HG02852 (cell line): Measurements from ENCODE around the gene DAG1.

Source experiments
- ATAC-seq: cut with Tn5 transposase; IDR thresholded peaks from one replicate; pipeline ENCODE4 v1.9.1; 2021; ENCODE audit warnings: mild to moderate bottlenecking, moderate library complexity; ENCODE audit not compliant: unreplicated experiment

DAG1 gene

DNA sequence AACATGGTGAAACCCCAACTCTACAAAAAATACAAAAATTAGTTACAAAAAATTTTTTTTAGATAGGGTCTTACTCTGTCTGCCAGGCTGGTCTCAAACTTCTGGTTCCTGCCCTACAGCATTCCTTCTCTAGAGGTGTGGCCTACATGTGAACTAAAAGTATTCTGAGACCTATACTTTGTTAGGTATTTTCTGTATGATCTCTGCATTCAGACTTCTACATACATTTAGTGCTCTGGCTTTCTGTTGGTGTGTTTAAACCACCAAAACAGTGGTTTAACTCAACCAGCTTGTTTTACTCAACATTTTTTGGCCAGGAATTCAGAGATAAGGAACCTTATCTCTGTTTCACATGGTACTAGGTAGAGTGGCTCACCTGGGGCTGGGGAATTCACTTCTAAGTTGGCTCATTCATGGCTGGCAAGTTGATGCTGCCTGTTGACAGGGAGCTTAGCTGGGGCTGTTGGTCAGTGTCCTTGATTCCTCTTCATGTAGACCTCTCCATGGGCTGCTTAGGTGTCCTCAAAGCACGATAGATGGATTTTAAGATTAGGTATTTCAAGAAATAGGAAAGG is 42.8 kb downstream of the DAG1 start:
- ATAC-seq: no peak

DNA sequence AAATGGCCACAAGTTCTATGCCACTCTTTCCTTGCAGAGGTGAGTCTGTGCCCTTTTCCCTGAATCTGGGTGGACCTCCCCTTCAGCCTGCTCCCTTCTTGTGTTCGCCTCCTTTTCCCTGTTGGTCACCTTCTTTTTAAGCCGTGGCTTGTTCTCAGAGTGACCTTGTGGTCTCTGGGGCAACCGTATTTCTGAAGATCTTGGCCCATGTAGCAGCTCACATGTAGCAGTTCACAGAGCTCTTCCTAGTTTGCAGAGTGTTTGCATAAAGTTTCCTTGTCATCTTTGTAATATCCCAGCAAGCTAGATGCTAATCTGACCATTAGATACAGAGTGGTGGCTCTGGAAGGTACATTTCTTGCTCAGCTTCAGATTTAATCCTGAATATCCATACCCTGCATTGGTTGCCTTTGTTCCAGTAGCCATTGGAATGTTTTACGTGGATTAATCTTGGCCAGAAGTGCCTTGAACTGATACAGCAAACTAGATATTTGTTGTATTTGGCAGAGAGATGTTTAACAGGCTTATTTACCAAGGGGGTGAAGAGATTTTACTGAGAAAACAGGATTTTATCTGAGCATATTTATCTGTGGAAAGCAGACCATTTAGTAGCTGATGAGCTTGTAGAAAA is 43.5 kb downstream of the DAG1 start:
- no peak for ATAC-seq

DNA sequence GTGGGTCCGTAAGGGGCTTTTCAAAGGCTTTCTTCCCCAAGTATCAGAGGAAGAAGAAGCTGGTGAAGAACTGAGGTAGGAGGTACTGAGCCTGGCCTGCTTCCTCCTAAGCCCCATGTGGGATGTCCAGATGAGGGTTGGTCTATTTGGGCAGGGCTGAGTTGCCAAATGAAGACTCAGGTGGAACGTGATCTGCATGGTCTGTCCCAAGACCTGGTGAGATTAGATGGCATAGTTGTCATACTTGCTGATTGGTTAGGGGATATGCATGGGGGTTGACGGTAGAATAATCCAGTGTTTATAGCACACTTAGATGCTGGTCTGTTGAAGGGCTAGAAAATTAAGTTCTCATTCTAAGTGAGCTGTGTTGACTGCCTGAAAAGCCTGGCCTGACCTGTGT is 47.9 kb downstream of the DAG1 start:
- ATAC-seq: no peak

DNA sequence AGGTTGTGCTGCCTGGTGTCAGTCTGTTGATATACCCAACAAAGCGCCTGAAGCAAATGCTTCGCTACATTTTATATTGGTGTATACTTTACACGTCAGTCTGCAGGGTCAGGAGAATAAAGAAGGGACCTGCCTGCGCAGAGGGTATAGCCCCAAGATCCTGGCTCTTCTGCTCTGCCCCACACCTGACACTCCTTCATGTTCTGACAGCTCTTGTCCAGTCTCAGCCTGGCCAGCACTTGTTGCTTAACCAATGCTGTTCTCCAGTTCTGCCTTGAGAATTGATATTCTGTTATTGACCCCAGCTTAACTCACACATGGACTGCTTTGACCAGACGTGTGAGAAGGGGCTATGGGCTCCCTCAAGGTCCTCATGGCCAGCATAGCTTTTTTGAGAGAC is 48.4 kb downstream of the DAG1 start:
- no peak for ATAC-seq

DNA sequence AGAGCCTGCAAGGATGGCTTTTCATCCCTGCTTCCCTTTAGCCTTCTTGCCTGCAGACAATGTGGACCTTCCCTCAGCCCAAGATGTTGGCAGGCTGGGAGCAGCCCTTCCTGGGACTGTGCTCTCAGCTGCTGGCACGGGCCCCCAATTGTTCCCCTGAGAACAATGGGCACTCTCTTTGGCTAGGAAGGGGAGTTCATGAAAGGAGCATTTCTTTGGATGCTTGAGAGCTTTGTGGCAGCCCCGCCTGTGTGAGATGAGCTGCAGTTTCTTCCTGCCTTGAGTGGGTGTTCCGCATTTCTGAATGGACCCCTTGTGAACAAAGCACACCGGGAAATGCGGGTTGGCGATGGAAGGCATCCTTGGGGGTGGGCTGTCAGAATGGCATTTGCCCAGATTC is 49.2 kb downstream of the DAG1 start:
- no peak for ATAC-seq

DNA sequence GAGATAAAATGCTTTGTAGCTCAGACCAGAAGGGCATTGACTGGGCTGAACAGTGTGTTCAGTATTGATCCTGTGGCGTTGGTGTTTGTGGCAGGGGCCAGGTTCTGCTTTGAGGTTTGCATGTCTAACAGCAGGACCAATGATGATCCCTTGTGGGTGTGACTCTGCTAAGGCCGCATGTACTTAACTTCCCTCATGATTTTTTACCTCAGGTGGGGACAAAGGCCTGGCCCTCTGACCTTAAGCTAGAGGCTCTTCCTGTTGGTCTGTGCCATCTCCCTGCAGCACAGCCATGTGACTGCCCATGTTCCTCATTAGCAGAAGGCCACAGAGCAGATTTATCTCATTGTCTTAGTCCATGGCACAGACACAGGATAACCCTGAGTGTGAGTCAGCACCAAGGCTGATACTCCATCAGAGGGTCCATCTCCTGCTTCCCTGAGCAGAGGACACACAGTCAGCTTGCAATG is 49.9 kb downstream of the DAG1 start:
- no peak for ATAC-seq

DNA sequence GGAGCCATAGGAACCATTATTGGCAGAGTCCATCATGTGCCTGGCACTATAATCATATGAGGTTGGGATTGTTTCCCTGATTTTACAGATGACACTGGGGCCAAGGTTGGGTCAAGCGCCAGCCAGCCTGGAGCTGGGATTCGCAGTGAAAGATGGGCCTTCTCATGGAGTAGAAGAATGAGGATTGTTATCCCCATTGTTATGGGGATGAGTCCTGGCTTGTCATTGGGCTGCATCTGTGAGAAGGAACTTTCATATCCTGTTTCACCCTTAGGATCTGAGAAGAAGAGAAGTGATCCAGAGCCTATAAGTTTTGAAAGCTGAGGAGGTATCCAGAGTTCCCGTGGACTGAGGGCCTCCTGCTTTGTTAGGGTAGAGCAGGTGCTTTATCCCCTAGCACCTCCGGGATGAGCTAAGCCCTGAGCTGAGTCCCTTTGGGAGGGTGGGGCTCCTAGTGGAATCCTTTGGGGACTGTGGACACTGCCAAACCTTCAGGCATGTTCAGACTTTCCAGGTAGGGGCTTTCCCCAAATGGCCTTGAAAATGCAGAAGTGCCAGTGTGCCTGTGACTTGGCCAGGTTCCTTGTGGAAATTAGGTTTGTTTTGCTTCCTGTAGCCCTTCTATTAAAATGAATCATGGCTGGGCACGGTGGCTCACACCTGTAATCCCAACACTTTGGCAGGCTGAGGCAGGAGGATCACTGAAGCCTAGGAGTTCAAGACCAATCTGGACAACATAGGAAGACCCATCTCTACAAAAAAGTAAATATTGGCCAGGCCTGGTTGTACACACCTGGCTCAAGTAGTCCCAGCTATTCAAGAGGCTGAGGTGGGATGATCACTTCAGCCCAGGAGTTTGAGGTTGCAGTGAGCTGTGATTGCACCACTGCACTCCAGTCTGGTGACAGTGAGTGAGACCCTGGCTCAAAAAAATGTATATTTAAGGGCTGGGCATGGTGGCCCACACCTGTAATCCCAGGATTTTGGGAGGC is 54.0 kb downstream of the DAG1 start:
- no peak for ATAC-seq

DNA sequence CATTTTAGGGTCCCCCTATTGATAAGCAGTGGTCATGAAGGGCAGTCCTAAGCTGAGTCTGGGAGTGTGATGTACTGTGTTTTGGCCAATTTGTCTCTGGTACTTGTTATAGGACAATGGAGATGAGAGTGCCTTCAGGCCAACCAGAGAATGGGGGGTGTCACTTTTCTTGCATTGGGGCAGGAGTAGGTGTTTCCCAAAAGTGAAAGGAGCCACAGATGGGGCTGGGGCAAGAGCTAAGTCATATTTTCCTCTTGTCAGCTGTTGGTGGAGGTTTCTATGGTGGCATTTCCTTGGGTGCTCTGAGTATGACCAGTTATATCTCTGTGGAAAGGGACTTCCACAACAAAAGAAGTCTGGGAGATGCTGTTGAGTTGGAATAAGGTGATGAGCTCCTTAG is 59.5 kb downstream of the DAG1 start:
- ATAC-seq: no peak

DNA sequence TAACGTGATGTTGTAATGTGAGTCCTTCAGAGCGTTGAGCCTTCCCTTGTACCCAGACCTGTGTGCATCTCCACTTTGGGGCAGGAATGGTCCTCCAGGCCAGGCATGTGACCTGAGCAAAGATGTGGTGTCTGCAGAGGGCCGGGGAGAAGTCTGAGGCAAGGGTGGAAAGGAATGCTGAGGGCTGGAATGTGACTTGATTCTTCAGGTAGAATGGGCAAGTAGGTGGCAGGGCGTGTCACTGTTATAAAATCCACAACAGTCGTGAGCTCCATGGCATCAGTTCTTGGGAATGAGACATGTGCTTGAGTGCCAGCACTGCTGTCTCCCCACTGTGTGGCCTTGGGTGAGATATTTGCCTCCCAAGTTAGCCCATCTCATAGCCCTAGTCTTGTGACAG is 60.2 kb downstream of the DAG1 start:
- ATAC-seq: no peak

DNA sequence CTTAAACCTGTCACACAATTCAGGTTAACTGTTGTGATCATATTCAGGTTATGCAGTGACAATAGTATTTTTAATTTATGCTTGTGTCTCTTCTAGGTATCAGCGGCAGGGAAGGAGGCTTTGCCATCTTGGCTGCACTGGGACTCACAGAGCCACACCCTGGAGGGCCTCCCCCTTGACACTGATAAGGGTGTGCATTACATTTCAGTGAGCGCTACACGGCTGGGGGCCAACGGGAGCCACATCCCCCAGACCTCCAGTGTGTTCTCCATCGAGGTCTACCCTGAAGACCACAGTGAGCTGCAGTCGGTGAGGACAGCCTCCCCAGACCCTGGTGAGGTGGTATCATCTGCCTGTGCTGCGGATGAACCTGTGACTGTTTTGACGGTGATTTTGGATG is 60.6 kb downstream of the DAG1 start:
- no peak for ATAC-seq

DNA sequence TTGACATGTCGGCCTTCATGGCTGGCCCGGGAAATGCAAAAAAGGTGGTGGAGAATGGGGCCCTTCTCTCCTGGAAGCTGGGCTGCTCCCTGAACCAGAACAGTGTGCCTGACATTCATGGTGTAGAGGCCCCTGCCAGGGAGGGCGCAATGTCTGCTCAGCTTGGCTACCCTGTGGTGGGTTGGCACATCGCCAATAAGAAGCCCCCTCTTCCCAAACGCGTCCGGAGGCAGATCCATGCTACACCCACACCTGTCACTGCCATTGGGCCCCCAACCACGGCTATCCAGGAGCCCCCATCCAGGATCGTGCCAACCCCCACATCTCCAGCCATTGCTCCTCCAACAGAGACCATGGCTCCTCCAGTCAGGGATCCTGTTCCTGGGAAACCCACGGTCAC is 61.2 kb downstream of the DAG1 start:
- ATAC-seq: no peak

DNA sequence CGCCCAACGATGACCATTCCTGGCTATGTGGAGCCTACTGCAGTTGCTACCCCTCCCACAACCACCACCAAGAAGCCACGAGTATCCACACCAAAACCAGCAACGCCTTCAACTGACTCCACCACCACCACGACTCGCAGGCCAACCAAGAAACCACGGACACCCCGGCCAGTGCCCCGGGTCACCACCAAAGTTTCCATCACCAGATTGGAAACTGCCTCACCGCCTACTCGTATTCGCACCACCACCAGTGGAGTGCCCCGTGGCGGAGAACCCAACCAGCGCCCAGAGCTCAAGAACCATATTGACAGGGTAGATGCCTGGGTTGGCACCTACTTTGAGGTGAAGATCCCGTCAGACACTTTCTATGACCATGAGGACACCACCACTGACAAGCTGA is 61.6 kb downstream of the DAG1 start:
- ATAC-seq: no peak

DNA sequence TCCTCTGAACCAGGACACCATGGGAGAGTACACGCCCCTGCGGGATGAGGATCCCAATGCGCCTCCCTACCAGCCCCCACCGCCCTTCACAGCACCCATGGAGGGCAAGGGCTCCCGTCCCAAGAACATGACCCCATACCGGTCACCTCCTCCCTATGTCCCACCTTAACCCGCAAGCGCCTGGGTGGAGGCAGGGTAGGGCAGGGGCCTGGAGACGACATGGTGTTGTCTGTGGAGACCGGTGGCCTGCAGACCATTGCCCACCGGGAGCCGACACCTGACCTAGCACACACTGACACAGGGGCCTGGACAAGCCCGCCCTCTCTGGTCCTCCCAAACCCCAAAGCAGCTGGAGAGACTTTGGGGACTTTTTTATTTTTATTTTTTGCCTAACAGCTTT is 63.0 kb downstream of the DAG1 start:
- ATAC-seq: no peak

DNA sequence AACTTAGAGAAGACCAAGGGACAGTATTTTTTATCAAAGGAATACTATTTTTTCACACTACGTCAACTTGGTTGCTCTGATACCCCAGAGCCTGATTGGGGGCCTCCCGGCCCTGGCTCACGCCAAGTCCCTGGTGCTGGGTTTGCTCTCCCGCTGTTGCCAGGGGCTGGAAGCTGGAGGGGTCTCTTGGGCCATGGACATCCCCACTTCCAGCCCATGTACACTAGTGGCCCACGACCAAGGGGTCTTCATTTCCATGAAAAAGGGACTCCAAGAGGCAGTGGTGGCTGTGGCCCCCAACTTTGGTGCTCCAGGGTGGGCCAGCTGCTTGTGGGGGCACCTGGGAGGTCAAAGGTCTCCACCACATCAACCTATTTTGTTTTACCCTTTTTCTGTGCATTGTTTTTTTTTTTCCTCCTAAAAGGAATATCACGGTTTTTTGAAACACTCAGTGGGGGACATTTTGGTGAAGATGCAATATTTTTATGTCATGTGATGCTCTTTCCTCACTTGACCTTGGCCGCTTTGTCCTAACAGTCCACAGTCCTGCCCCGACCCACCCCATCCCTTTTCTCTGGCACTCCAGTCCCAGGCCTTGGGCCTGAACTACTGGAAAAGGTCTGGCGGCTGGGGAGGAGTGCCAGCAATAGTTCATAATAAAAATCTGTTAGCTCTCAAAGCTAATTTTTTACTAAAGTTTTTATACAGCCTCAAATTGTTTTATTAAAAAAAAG is 63.9 kb downstream of the DAG1 start:
- ATAC-seq: no peak

DNA sequence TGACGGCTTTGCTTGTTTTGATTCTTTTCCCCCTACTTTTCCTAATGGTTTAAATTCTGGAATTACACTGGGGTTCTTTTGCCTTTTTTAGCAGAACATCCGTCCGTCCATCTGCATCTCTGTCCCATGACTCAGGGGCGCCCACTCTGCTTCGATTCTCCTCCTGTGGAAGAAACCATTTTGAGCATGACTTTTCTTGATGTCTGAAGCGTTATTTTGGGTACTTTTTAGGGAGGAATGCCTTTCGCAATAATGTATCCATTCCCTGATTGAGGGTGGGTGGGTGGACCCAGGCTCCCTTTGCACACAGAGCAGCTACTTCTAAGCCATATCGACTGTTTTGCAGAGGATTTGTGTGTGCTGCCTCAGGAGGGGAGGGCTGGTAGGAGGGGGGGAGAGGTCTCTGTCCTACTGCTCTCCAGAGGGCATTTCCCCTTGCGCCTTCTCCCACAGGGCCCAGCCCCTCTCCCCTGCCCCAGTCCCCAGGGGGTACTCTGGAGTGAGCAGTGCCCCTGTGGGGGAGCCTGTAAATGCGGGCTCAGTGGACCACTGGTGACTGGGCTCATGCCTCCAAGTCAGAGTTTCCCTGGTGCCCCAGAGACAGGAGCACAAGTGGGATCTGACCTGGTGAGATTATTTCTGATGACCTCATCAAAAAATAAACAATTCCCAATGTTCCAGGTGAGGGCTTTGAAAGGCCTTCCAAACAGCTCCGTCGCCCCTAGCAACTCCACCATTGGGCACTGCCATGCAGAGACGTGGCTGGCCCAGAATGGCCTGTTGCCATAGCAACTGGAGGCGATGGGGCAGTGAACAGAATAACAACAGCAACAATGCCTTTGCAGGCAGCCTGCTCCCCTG is 64.7 kb downstream of the DAG1 start:
- no peak for ATAC-seq

DNA sequence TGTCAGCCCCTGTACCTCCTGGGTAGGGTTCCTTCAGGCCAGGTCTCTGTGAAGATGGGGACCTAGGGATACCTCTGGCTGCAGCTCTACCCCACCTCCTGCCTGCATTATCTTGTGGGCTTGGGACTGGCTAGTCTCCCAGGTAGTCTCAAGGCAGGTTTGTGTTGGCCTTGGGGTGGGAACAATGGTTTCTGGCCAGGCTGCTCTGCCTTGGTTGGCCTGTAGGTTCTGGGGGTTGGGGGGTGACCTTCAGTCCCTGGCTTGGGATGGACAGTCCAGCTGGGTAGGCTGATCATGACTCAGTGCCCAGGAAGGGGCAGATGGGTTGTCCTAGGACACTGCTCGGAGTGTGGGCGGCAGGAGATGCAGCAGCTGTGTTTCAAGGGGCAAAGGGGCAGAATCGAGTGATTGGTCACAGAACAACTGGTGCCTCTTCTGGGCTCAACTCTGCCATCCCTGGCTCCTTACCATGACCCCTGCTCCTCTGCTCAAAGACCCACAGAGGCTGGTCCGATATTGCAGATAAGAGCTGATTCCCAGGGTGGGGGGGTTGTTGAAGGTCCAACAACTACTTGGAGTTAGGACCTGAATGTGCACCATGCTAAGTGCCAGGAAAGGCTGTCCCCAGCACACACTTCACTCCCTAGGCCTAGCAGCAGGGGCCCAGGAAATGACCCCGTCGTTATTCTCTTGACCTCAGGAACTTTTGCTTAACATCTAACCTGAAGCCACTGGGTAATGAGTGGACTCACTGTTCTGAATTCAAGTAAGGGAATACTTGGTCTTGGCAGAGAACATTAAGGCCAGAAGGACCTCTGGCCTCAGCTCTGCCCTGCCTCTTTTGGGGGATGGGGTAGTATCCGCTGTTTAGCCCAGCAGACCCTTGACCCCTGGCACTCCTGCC is 66.2 kb downstream of the DAG1 start:
- ATAC-seq: no peak

DNA sequence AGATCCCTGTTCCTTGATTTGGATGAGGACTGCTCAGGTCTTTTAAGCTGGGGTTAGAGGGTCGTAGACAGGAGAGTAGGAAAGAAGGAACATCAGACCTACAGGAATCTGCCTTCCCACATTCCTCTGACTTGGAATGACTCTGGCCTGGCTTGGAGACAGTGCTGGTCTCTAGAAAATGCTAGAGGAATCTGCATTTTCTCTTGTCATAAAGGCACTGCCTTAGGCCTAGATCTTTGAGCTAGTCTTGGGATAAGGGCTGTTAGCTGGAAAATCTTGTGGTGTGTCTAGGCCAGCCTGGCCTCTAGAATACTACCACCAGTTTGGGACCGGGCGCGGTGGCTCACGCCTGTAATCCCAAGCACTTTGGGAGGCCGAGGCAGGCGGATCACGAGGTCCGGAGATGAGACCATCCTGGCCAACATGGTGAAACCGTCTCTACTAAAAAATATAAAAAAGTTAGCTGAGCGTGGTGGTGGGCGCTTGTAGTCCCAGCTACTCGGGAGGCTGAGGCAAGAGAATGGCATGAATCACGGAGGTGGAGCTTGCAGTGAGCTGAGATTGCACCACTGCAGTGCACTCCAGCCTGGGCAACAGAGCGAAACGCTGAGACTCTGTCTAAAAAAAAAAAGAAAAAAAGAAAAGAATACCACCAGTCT is 66.9 kb downstream of the DAG1 start:
- ATAC-seq: no peak

DNA sequence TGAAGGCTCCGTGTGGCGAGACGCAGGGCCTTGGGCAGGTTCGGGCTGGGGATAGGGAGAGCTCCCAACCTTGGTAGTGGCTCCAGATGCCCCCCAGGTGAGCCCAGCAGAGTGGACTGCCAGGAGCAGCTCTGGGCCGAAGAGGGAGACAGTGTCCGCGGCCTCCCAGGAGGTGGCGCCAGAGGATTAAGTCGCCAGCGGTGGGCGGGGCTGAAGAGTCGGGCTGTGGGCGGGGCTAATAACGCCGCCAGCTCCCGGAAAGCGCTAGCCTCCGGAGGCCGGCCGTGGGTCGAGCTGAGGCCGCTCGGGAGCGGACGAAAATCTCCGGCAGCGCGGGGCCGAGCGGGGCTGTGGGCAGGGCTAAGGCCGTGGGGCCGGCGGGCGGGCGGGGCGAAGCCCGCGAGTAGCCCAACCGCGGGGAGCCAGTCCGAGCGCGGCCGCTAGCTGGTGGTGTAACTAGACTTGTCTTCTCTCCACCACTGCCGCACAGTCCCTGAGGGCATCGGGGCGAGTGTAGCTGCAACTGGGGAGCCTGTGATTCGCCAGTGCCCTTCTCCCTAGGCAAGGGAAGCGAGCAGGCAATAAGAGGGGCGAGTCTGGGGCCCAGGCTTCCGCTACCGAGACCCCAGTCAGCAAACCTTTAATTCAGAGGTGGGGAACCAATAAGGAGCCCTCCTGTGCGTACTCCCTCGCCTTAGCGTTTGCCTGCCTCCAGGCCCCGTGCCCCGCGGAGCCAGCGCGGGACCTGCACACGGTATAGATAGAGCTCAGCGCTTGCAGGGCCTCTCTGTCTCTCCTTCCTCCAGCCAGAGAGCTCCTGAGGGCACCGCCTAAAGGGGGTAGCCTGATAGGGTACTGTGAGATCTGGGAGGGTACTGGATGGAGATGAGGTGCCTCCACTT is 69.8 kb downstream of the DAG1 start:
- peak; percentile 95 for ATAC-seq
